Activated CD4-positive, alpha-beta memory T cell treated with anti-CD3 and anti-CD28 coated beads, Interleukin-2, amount 10 ng/mL, durations not matched to agents 7 days and 5 days (primary cell): ENCODE data around the gene RPP14. TPM values are rescaled to one million over a fixed set of nuclear protein-coding genes. Genes with fewer than 3 reads are reported as not detected.

Experiments
- CTCF ChIA-PET: fragments of 350-600 bp; sonication (Branson Sonifier 250); formaldehyde crosslinking; loops from one replicate; lab custom pipeline; 2021; ENCODE audit warnings: antibody characterized with exemption, inconsistent platforms; lab: Charles Lee
- POLR2A ChIA-PET: fragments of 350-600 bp; sonication (Branson Sonifier 250); formaldehyde crosslinking; loops from one replicate; lab custom pipeline; 2021; ENCODE audit warnings: antibody characterized with exemption; lab: Charles Lee
- DNase-seq: peaks from one replicate; pipeline ENCODE4 v3.0.0-alpha.2; 2020
- H3K27ac Mint-ChIP-seq: one replicate; pipeline ENCODE4 v1.8.0; 2021; ENCODE audit warnings: mild to moderate bottlenecking, mixed read lengths
- H3K27me3 Mint-ChIP-seq: one replicate; pipeline ENCODE4 v1.8.0; 2021; ENCODE audit warnings: mixed read lengths
- H3K36me3 Mint-ChIP-seq: one replicate; pipeline ENCODE4 v1.8.0; 2021; ENCODE audit warnings: low read depth, mixed read lengths
- H3K4me1 Mint-ChIP-seq: one replicate; pipeline ENCODE4 v1.8.0; 2021; ENCODE audit warnings: mixed read lengths
- H3K4me3 Mint-ChIP-seq: one replicate; pipeline ENCODE4 v1.8.0; 2021; ENCODE audit warnings: mild to moderate bottlenecking, mixed read lengths
- H3K9me3 Mint-ChIP-seq: one replicate; pipeline ENCODE4 v1.8.0; 2021; ENCODE audit warnings: mixed read lengths
- total RNA-seq, 2 experiments: library from RNA; stranded (reverse); gene quantifications; one replicate each; pipeline ENCODE4 v1.2.3, GENCODE V29; 2021

RPP14 gene
- total RNA-seq, 2 experiments from 2014 or later = 10.7 to 11.2 TPM

DNA sequence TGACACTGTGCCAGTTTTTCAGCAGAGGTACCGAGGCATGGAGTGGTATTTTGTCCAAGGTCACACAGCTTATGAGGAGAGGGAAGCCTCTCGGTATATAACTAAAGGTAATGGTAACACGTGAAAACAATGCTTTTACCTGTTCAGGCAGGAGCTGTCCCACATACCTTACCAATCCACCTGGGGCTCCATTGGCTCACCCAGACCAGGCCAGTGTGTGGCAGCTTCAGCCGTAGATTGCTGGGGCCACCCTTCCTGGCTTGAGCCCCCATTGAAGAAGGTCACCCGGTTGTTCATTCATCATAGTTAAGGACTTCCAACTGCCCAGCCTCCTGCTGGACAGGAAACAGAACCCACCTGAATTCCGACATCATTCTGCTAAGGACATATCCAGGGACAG, 9.2 kb upstream of the RPP14 start:
- H3K9me3 Mint-ChIP-seq = no peaks in the 10 kb centered on the region
- H3K36me3 Mint-ChIP-seq = no peaks in the 10 kb centered on the region
- no peaks in the 10 kb centered on the region for H3K4me1 Mint-ChIP-seq
- peaks cover 22% of the 10 kb centered on the region for H3K27me3 Mint-ChIP-seq
- DNase-seq = no peak
- H3K27ac Mint-ChIP-seq = no peak overlapping the region
- no peak overlapping the region for H3K4me3 Mint-ChIP-seq
- CTCF ChIA-PET = interaction anchor here (1.7 kb wide), 1 partner anchor 109 kb away, joined by 5 read pairs; no protein-coding TSS in a partner anchor
- POLR2A ChIA-PET = no interaction called here

DNA sequence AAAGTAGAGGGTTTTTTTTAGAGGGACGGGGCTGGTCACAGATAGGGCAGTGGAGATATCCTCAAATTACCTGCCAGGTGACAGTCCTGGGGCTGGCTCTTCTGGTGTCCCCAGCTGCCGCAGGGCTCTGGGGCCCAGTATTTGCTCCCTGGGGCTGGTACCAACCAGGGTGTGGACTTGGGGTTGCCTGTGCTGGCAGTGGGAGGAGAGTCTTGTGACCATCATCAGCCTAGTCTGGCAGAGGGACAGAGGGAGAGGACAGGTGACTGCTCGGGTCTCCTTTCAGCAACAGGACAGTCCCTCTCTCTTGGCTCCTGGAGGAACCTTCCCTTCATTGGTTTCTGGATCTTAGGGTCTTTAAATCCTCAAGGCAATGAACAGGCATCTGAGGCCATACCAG, 7.9 kb upstream of the RPP14 start:
- Mint-ChIP-seq H3K36me3 (no peaks in the 10 kb centered on the region), H3K4me1 (no peaks in the 10 kb centered on the region), H3K27ac (no peak overlapping the region), H3K9me3 (no peaks in the 10 kb centered on the region), H3K4me3 (no peak overlapping the region), H3K27me3 (peaks cover 22% of the 10 kb centered on the region)
- ChIA-PET POLR2A (interaction anchor here (0.9 kb wide), 1 partner anchor 136 kb away, joined by 3 read pairs; no protein-coding TSS in a partner anchor), CTCF (interaction anchor here (1.7 kb wide), 1 partner anchor 110 kb away, joined by 5 read pairs; no protein-coding TSS in a partner anchor)
- no peak for DNase-seq

DNA sequence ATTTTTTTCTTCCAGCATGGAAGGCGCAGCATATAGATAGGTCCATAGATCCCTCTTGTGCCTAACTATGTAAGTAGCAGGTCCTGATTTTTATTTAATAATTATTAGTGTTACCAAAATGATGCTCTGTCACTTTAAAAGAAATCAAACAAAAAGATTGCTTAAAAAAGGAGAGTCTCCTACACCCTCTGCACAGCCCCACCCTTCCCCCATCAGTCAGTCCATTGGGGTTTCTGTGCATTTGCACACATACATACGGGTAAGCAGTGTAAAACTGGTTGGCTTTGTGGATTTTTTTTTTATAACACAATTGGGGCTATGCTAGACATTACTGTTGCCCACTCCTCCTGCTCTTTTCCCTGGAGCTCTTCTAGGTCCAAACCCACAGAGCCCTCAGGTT, 7.0 kb upstream of the RPP14 start:
- H3K4me1 Mint-ChIP-seq = no peaks in the 10 kb centered on the region
- DNase-seq = no peak
- no peaks in the 10 kb centered on the region for H3K9me3 Mint-ChIP-seq
- H3K27me3 Mint-ChIP-seq = peaks cover 22% of the 10 kb centered on the region
- ChIA-PET CTCF (interaction anchor here (0.6 to 2.8 kb wide), 2 partner anchors 105 to 110 kb away, joined by 3 to 30 read pairs; no protein-coding TSS in a partner anchor), POLR2A (no interaction called here)
- no peak overlapping the region for H3K4me3 Mint-ChIP-seq
- H3K36me3 Mint-ChIP-seq = no peaks in the 10 kb centered on the region
- H3K27ac Mint-ChIP-seq = no peak overlapping the region

DNA sequence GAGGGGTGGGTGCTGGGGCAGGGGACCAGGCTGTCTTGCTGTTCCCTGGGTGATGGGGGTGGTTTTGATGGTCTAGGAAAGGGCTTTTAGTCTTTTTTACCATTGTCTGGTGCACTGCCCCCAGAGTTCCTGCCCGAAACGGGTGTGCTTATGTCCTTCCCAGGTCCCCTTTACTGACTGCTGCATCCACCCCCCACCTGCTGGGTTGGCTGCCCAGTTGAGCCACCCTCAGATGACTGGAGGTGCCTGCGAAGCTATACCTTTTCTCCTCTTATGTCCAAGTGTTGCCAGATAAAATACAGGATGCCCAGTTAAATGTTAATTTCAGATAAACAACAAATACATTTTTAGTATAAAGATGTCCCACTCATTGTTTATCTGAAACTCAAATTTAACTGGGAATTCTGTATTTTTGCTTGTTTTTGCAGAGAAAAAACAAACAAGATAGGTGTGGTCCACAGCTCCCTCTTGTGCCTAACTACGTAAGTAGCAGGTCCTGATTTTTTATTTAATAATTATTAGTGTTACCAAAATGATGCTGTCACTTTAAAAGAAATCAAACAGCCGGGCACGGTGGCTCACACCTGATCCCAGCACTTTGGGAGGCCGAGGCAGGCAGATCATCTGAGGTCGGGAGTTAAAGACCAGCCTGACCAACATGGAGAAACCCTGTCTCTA, 6.1 kb upstream of the RPP14 start:
- POLR2A ChIA-PET = no interaction called here
- Mint-ChIP-seq H3K27ac (no peak overlapping the region), H3K4me1 (peaks cover under 1% of the 10 kb centered on the region), H3K4me3 (no peak overlapping the region), H3K36me3 (no peaks in the 10 kb centered on the region), H3K9me3 (no peaks in the 10 kb centered on the region), H3K27me3 (peaks cover 22% of the 10 kb centered on the region)
- no peak for DNase-seq
- CTCF ChIA-PET = interaction anchor here (0.6 to 2.8 kb wide), 3 partner anchors 14 to 111 kb away, joined by 3 to 30 read pairs (median 3); no protein-coding TSS in a partner anchor

DNA sequence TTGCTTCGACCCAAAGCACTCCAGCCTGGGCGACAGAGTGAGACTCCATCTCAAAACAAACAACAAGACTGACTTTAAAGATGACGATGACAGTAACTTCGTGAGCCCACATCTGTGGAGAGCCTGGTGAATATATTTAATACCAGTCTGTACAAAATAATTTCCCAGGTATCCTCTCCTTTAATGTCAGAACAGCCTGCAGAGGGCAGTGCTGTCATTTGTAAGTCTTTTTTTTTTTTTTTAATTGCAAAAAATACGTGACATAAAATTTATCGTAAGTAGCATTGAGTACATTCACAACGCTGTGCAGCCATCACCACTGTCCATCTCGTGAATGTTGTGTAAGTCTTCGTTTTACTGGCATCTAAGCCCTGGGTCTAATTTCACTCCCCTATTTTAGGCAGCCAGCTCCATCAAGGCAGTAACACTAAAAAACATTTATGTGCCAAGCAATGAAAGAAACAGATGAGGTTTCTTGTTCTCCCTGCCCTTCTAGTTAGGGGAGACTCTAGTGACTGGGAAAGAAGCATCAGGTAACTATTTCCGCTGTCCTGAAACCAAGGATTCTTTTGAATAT, 1.7 kb downstream of the RPP14 start:
- peak; percentile 47 for DNase-seq
- Mint-ChIP-seq H3K27ac (peak overlapping the region; percentile 98), H3K9me3 (no peaks in the 10 kb centered on the region), H3K36me3 (peaks cover 35% of the 10 kb centered on the region), H3K4me1 (peaks cover 37% of the 10 kb centered on the region), H3K27me3 (no peaks in the 10 kb centered on the region), H3K4me3 (peak overlapping the region; percentile 94)
- POLR2A ChIA-PET = interaction anchor here (0.7 to 2.9 kb wide), 8 partner anchors 9 to 751 kb away, joined by 3 to 25 read pairs (median 7); partner anchors contain the start of gene PXK
- CTCF ChIA-PET = interaction anchor here (0.6 to 4.7 kb wide), 32 partner anchors 9 to 323 kb away, joined by 3 to 50 read pairs (median 13); partner anchors contain the start of genes ABHD6, KCTD6 and PXK

DNA sequence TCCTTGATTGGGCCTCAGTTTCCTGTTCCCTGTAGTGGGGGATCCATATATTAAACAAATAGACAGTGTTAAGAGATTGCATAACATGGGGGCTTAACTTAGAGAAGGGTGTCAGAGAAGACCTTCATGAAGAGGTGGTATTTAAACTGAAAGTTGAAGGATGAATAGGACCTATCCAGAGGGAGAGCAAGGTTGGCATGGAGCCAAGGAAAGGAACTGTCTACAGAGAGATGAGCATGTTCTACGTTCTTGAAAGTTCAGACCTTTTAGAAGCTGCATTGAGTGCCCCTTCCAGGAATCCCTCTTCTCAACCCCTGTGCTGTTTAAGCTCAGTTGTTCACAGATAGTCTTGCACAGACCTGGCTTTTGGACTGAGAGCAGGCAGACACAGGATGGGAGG, 2.7 kb downstream of the RPP14 start:
- CTCF ChIA-PET = interaction anchor here (0.9 to 4.7 kb wide), 10 partner anchors 8 to 322 kb away, joined by 3 to 50 read pairs (median 26); partner anchors contain the start of genes KCTD6 and PXK
- Mint-ChIP-seq H3K9me3 (no peaks in the 10 kb centered on the region), H3K4me3 (no peak overlapping the region), H3K27ac (peak overlapping the region; percentile 29), H3K36me3 (peaks cover 41% of the 10 kb centered on the region), H3K4me1 (peaks cover 37% of the 10 kb centered on the region), H3K27me3 (no peaks in the 10 kb centered on the region)
- POLR2A ChIA-PET = interaction anchor here (1.2 kb wide), 1 partner anchor 103 kb away, joined by 3 read pairs; no protein-coding TSS in a partner anchor
- no peak for DNase-seq

DNA sequence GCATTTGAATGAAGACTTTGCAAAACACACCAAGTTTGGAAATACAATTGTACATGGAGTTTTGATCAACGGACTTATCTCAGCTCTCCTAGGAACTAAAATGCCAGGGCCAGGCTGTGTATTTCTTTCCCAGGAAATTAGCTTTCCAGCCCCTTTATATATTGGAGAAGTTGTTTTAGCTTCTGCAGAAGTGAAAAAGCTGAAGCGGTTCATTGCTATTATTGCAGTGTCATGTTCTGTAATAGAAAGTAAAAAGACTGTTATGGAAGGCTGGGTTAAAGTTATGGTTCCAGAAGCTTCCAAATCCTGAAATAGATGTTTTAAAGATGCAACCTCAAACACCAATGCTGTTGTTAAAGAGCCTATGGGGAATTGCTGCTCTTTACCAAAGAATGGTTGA, 11.8 kb downstream of the RPP14 start:
- ChIA-PET CTCF (interaction anchor here (1.4 to 5.4 kb wide), 3 partner anchors 10 to 98 kb away, joined by 5 to 49 read pairs (median 10); partner anchors contain the start of genes HTD2 and RPP14), POLR2A (interaction anchor here (1.1 to 1.2 kb wide), 2 partner anchors 10 to 11 kb away, joined by 4 to 7 read pairs; partner anchors contain the start of genes HTD2 and RPP14)
- H3K9me3 Mint-ChIP-seq = no peaks in the 10 kb centered on the region
- H3K4me3 Mint-ChIP-seq = no peak overlapping the region
- H3K27ac Mint-ChIP-seq = no peak overlapping the region
- no peak for DNase-seq
- no peaks in the 10 kb centered on the region for H3K27me3 Mint-ChIP-seq
- peaks cover 49% of the 10 kb centered on the region for H3K36me3 Mint-ChIP-seq
- no peaks in the 10 kb centered on the region for H3K4me1 Mint-ChIP-seq

DNA sequence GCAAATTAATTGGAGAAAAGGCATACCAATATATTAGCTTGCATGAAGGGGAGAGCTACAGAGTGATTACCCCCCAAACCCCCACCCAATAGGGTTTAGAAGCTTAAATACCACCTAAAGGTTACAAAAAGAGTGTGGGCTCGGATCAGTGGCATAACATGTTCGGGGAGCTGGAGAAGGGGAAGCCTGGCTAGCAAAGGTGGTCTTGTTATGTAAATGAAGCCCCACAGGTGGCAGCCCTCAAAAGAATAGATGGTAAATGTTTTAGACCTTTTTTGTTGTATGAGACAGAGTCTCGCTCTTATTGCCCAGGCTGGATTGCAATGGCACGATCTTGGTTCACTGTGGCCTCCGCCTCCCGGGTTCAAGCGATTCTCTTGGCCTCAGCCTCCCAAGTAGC, 15.7 kb downstream of the RPP14 start:
- no peaks in the 10 kb centered on the region for H3K27me3 Mint-ChIP-seq
- no peak overlapping the region for H3K4me3 Mint-ChIP-seq
- no peaks in the 10 kb centered on the region for H3K9me3 Mint-ChIP-seq
- ChIA-PET POLR2A (interaction anchor here (0.5 to 1.4 kb wide), 3 partner anchors 15 to 191 kb away, joined by 3 to 4 read pairs (median 3); partner anchors contain the start of genes HTD2 and RPP14), CTCF (interaction anchor here (0.6 to 3.3 kb wide), 7 partner anchors 14 to 203 kb away, joined by 3 to 35 read pairs (median 4); partner anchors contain the start of genes HTD2 and RPP14)
- H3K27ac Mint-ChIP-seq = no peak overlapping the region
- DNase-seq = no peak
- peaks cover 25% of the 10 kb centered on the region for H3K36me3 Mint-ChIP-seq
- peaks cover 29% of the 10 kb centered on the region for H3K4me1 Mint-ChIP-seq

DNA sequence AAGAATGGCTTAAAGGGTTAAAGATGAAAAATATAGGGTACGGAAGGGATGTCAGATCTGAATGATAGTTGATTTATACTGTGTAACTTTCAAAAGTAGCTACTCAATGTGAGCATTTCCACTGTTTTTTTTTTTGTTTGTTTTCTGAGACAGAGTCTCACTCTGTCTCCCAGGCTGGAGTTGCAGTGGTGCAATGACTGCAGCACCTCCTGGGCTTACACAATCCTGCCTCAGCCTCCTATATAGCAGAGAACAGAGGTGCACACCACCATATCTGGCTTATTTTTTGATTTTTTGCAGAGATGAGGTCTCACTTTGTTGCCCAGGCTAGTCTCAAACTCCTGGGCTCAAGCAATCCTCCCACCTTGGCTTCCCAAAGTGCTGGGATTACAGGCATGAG, 16.7 kb downstream of the RPP14 start:
- no peak for DNase-seq
- Mint-ChIP-seq H3K4me3 (no peak overlapping the region), H3K27me3 (no peaks in the 10 kb centered on the region), H3K9me3 (no peaks in the 10 kb centered on the region), H3K4me1 (peaks cover 29% of the 10 kb centered on the region), H3K27ac (no peak overlapping the region), H3K36me3 (peaks cover 18% of the 10 kb centered on the region)
- CTCF ChIA-PET = interaction anchor here (2.4 to 3.3 kb wide), 3 partner anchors 13 to 93 kb away, joined by 14 to 35 read pairs (median 14); partner anchors contain the start of genes HTD2 and RPP14
- POLR2A ChIA-PET = interaction anchor here (1.2 kb wide), 1 partner anchor 16 kb away, joined by 4 read pairs; the partner anchor contains the start of genes HTD2 and RPP14

DNA sequence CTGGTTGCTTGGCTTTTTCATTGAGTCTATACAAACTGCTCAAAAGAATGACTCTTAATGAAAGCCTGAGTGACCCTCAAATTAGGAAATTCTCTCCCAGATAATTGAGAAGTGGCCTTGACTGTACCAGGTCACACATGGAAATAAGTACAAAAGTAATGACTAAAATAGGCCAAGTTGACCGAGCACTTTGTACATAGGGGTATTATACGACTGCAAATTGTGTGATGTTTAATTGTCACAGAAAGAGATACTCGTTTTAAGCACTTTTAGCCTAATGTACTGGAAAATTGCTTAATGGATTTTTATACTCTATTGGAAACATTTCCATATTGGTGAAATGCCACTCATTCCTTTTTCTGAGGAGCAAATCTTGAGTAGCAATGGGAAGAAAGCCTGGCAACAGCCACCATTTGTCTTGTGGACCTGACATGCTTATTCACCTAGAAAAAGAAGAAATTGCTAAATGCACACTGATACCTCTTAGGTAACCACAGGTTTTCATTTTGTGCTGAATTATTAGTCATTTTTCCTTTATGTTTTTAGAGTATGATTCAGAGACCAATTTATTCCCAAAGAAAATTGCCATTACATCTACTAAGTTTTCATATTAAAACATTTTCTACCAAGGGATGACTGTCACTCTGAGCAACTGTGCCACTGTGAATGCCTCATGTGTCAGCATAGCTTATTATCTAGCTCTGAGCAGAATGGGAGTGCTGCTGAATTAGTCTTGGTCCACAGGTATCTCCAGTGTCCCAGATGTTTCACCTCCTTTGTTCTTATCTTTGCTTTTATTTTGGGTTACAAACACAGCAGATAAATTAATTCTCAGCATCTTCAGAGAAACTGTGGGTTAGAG, 17.7 kb downstream of the RPP14 start:
- Mint-ChIP-seq H3K4me3 (no peak overlapping the region), H3K36me3 (peaks cover 11% of the 10 kb centered on the region), H3K9me3 (no peaks in the 10 kb centered on the region), H3K27me3 (no peaks in the 10 kb centered on the region), H3K4me1 (peaks cover 29% of the 10 kb centered on the region), H3K27ac (peak overlapping the region; percentile 51)
- no peak for DNase-seq
- POLR2A ChIA-PET = interaction anchor here (1.0 to 2.1 kb wide), 2 partner anchors 9 to 17 kb away, joined by 3 to 9 read pairs; partner anchors contain the start of genes HTD2 and RPP14
- CTCF ChIA-PET = interaction anchor here (1.0 to 3.3 kb wide), 3 partner anchors 11 to 92 kb away, joined by 3 to 35 read pairs (median 6); partner anchors contain the start of genes HTD2 and RPP14

DNA sequence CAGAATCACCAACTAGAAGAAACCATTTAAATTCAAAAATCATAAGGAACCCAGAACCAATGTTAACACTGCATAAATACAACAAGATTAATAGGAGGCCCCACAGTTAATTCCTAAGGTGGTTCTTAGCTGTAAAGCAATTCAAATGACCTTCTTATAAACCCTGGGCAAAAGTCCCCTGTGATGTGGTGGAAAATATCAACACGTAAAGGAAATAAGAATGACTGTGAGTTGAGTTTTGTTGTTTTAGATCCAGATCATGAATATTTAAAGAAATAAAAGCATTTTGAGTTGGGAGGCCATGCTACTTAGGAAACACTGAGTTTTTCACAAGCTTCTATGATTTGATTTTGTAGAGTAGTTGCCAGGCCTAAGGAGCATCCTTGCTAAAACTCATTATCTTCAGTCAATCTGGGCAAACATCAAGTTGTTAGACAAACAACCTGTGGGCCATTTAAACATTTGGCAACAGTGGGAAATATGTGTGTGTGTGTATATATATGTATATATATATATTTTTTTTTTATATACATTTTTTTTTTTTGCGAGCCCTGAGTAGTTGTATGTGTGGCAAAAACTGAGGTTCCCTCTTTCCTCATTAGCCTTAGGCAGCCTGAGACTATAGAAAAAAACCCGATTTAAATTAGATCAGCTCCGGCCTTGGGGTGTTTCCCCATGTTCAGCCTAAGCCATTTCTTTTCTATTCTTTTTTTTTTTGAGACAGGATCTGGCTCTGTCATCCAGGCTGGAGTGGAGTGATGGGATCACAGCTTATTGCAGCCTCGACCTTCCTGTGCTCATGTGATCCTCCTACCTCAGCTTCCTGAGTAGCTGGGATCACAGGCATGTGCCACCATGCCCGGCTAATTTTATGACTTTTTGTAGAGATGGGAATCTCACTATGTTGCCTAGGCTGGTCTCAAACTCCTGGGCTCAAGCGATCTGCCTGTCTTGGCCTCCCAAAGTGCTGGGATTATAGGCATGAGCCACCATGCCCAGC, 18.6 kb downstream of the RPP14 start:
- no peaks in the 10 kb centered on the region for H3K9me3 Mint-ChIP-seq
- peaks cover 29% of the 10 kb centered on the region for H3K4me1 Mint-ChIP-seq
- POLR2A ChIA-PET = interaction anchor here (1.0 to 2.1 kb wide), 4 partner anchors 8 to 147 kb away, joined by 3 to 9 read pairs (median 3); partner anchors contain the start of genes HTD2 and RPP14
- H3K27me3 Mint-ChIP-seq = no peaks in the 10 kb centered on the region
- CTCF ChIA-PET = interaction anchor here (1.0 to 3.2 kb wide), 3 partner anchors 10 to 91 kb away, joined by 3 to 22 read pairs (median 6); partner anchors contain the start of genes HTD2 and RPP14
- H3K27ac Mint-ChIP-seq = peak overlapping the region; percentile 51
- no peak for DNase-seq
- H3K4me3 Mint-ChIP-seq = no peak overlapping the region
- peaks cover 5% of the 10 kb centered on the region for H3K36me3 Mint-ChIP-seq
